Measurements from ENCODE around the gene BCHE.
"Not testable (repeated sequence)": the region's sequence is repeated elsewhere in the genome, so short reads cannot be mapped to it uniquely, and the experiment has no call there.

The BCHE gene

DNA sequence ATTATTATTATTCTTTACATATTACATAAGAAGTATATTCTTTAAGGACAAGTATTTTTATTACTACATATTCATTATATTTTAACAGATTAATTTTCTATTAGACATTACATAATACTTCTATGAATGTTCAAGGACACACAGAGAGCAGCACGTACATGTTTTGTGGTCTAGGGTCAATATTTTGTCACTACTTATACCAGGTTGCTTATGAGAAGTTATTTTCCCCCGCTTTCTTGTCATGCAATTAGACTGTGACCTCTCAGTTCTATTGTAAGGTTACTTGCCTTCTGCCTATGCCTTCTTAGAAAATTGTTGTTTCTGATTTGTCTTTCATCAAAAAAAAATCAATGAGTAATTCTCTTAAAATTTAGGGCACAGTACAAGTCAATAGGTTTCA is 21.5 kb downstream of the BCHE start:
- no peak for DNase-seq

DNA sequence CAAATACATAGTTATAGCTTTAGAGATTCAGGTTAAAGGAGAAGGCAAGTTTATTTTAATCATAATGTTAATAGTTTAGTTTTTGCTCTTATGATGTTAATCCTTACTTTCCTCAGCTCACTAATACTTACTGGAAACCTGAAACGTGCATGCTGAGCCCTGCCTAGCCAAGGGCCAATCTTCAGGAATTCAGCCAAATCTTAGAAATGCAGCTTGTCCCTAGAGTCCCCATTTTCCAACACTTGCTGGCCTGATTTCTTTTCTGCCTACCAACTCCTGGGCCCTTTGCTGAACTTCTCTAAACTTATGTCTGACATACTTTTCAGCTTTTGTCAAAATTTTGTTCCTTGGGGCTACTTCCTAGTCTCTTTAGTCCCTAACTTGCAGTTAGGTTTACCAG is 22.8 kb downstream of the BCHE start:
- DNase-seq = no peak

DNA sequence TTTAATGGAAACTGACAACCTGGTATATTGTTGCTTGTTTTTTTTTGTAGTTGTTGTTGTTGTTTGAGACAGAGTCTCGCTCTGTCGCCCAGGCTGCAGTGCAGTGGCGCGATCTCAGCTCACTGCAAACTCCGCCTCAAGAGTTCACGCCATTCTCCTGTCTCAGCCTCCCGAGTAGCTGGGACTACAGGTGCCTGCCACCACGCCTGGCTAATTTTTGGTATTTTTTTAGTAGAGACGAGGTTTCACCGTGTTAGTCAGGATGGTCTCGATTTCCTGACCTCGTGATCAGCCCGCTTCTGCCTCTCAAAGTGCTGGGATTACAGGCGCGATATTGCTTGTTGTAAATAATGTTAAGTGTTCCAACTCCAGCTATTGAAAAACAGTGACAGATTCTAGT is 29.3 kb downstream of the BCHE start:
- DNase-seq = not testable (repeated sequence)

DNA sequence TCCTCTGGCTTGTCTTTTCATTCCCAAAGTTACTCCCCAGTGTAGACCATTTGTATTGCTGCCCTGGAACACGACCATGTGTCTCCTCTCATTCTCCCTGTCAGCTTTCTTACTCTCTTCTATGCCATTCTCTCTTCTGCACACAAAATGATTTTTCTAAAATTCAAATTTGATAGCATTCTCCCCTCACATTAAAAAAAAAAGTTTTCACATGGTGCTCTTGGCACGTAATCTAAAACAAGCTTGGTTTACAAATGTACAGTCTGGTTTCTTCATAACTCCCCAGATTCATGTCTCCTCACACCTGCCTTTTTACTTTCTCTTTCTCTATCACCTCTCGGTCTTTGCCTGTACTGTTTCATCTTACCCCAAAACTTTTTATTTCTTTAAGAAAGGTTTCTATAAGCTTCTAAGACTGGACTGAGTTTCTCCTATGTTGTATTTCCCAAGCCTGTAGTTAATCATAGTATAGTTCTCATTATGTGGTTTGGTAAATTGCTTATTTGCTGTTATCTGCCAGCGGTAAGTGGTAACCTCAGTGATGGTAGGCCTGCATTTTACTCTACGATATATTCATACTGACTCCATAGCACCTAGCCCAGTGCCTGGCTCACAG is 31.2 kb downstream of the BCHE start:
- DNase-seq = peak in 1 of 2 experiments; percentile 27

DNA sequence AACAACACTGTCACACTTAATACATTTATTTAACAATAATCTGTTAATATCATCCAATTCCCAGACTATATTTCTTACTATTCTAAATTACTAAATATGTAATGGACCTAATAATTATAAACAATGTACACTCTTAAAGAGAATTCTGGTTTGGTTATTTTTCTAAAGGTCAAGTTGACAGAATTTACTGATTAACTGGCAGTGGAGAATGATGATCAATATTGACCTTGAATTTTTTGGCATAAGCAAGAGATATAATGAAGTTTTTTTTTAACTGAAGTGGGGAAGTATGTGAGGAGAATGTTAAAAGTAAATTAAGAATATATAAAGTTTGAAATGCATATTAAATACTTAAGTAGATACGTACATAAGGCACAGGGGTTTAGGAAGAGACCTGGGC is 33.8 kb downstream of the BCHE start:
- no peak for DNase-seq

DNA sequence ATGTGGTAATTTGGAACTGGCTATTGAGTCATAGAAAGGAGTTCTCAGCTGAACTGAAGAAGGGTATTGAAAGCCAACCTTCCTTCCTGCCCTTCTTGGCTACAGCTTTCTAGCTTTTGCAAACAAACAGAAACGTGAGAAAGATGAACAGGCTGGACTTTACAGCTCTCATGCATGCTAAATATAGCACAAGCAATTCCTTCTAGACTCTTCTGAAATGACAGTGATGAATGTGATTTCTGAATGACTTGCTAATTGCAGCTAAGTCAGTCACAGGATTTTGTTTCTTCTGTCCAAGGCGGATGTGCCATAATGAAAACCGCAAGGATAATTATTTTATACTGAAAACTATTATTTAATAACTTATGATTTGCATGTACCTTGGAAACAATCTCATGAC is 36.3 kb downstream of the BCHE start:
- DNase-seq = no peak

DNA sequence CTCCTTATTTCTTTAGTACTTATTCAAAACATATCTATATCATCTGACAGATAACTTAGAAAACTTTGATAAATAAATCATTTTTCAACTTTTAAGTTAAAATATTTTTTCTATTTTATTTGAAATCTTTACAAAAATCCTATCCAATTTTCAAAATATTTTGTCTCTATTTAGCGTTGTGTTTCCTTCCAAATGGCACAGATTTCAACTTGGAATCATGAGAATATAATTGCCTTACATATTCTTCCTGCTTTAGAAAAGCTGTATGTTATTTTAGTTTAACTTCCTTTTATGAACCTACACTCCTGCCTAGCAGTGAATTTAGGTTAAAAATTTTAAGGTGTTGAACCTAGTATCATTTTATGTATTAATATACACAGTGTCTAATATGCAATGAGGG is 38.2 kb downstream of the BCHE start:
- no peak for DNase-seq

DNA sequence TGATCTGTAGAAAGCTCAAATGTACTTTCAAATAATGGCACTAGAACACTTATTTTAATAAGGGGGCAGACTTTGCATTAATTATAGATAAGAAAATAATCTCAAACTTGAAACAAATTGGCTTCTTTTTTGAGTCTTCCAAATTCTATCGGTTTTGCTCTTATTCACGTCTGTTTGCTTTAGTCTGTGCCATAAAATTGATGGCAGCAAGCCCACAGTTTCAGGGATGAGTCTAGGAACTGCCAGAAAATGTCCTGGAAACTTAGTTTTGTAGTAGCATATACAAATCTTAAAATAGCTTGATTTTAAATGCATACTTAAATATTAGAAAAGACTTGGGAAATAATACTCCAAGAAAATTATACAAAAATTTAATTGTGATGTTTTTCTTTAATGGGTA is 39.7 kb downstream of the BCHE start:
- no peak for DNase-seq

DNA sequence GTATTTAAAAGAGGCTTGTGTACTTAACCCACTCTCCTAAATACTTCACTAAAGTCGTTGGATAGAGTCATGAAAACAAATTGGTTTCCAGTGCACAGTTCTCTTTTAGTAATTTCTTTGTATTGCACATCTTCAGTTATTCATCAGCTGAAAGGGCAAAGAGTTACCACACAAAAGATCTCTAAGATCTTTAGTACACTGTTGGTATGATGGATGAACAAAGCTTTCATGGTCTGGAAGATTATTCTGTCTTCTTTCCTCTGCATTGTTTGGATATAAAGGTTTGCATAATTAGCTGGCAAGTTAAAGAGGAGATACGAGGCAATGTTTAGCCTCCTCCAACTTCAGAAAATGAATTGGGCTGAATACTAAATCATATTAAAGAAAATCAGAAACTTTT is 40.5 kb downstream of the BCHE start:
- no peak for DNase-seq

DNA sequence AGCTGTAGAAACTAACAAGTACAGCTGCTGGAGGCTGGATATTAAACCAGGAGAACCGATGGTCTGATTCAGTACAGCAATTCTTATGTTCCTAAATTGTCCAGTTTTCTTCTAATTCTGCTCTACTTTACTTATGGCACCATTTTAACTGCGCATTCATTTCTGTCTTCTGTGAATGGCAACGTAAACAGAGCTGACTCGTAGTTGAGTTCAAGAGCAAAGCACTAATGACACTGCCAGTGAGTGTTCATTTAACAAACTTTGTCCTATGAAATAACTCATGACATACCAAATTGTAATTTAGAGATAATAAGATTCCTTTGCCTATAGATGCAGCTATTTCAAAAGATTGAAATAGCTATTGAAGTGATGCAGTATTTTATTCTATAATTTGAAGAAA is 48.7 kb downstream of the BCHE start:
- DNase-seq = no peak

DNA sequence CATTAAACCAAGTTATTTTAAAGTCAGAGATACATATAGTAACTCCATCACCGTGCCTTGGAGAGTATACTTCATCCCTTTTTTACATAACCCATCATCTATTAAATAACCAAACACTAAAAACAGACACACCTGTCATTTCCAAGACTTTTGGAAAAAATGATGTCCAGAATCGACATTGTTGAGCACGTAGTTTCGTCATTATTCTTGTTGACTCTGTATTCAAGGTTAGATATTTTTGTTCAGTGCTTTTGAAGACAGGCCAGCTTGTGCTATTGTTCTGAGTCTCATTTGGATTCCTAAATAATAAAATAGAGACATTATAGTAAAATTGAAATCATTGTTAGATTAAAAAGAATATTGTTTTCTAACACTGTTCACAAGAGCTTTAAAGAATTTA is 51.2 kb downstream of the BCHE start:
- no peak for DNase-seq

DNA sequence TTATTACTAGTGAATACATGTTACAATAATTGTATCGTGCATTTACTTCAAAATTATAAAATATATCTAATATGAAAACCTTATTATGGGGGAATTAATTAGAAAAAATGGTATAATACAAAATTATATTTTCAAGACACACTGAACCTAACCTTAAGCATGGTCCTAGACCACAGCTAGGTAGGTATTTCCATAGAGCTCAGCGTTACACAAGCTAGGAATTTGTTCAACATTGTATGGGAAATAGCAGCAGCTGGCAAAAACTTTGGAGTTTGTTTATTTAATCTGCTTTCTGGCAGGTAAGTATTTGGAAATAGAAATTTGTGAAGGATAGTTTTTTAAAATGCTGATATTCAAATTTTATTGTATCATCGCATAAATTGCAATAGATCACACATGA is 52.9 kb downstream of the BCHE start:
- no peak for DNase-seq

DNA sequence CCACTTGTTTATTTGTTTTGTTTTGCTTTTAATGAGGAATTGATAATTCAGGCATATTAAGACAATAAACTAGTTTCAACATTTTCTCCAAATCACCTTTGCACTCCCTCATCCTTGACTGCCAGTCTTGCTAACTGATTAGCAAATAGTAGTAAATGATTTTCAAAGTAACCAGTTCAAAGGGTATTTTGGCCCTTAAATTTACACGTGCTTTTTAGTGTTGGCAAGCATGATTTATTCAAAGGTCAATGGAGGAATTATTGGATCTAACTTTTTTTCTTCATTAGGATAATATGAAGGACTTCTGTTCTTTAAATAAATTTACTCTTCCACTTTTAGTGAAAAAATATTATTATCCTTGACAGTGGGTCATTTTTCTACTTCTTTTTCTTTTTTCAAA is 53.8 kb downstream of the BCHE start:
- no peak for DNase-seq

DNA sequence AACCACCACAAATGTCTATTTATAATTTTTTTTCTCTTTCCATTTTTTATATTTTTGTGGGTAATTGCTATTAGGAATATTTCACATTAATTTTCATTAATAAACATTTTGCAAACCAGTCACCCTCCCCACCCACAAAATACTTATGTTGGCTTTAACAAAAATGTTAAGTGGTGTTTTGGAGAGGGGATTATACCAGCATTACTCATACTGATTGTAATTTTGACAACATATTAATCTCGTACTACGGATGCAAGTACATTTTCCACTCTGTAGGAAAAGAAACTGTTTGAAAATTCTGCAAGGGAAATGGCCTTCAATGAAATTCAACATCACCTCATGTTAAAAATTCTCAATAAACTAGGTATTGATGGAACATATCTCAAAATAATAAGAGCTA is 58.3 kb downstream of the BCHE start:
- DNase-seq = no peak

DNA sequence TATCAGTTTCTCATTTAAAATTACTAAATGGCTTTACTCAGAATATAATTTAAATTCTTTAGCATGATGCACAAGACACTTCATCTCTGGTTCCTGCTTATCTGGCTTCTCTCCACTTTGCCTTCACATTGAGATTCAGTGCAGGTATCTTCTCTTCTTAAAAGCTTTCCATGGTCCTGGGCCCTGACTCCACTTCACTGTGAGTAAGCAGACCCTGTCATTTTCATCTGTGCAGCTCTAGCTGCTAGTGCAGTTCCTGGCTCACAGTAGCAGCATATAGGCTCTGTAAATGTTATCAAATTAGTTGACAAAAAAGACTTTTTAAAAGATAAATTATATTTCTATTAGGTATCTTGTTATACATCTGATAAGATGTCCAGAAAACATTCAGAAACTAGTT is 58.8 kb downstream of the BCHE start:
- no peak for DNase-seq

DNA sequence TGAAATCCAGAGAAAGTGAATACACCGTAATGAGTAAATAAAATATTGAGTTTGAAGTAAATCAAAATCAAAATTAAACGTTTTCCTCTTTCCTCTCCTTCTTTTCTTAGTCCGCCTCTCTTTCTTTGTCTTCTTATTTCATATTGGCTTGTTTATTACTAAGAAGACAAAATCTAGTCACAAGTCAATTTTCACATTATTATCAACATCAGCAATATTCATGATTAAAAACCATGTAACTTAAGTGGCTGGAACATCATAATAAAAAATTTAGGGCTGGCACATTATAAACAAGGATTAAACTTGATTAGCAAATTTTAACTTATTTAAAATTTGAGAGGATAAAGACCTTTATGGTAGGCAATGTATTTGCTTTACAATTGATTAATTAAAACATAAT is 61.4 kb downstream of the BCHE start:
- DNase-seq = no peak

DNA sequence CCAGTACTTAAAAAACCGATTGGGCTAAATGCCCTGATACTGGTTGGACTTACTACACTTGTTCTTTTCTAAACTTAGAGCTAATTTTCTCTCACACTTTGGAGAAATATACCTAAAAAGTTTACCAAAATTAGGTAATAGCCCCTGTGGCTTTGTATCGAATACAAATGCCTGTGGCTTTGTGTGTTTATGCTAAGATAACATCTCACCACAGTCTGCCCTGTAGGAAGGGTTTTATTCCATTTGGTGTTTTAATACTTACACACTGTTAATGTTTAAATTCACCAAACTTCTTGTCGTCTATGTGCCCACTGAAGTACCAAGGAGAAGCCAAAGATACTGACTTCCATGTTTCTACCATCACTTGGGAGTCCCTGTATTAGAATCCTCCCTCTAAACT is 66.4 kb downstream of the BCHE start:
- no peak for DNase-seq

DNA sequence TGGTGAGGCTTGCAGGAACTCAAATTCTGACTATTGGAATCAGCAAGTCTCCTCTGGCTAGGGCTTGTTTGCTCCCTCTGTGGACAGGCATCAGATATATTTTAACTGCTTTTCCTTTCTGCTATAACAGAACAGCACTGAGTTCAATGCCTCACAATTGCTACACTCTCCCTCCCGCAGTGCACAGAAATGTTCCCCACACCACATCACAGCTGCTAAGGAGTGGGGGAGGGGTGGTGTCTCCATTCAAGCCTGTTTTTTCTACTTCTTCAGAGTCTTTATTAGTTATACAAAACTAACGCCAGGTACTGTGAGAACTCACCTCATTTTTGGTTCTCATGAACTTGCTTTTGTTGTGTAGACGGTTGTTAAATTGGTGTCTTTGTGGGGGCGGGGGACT is 68.5 kb downstream of the BCHE start:
- no peak for DNase-seq

DNA sequence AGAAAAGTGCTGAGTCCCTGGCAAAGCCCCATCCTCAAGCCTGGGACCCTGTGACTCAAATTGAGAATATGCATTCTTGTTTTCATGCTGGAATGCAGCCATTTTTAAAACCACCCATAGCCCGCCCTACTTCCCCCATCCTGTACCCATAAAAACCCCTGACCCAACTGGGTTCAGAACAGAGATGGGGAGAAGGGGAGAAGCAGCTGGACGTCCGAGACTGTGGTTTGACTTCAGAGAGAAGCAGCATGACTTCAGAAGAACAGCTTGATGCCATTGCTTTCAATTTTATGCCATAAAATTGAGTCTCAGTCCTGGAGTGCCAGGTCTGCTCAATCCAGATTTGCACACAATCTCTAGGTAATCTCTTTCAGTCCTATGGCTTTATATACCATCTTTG is 78.2 kb downstream of the BCHE start:
- no peak for DNase-seq

DNA sequence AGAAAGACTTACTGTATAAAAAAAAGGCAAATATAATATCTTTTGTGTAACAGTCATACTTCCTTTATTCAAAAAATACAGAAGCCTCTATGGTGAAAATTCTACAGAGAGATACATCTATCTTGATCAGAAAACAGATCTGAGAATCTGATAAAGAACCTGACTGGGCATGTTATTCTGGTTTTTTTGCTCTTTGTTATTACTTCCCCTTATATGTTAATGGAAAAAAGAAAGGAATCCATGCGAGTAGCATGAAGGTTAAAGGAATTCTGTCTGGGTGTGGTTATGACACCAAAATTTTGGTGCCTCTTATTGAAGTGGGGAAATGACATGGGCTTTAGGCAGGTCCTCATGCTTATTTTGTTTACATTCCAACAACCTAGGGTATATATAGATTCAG is 81.7 kb downstream of the BCHE start:
- DNase-seq = no peak

DNA sequence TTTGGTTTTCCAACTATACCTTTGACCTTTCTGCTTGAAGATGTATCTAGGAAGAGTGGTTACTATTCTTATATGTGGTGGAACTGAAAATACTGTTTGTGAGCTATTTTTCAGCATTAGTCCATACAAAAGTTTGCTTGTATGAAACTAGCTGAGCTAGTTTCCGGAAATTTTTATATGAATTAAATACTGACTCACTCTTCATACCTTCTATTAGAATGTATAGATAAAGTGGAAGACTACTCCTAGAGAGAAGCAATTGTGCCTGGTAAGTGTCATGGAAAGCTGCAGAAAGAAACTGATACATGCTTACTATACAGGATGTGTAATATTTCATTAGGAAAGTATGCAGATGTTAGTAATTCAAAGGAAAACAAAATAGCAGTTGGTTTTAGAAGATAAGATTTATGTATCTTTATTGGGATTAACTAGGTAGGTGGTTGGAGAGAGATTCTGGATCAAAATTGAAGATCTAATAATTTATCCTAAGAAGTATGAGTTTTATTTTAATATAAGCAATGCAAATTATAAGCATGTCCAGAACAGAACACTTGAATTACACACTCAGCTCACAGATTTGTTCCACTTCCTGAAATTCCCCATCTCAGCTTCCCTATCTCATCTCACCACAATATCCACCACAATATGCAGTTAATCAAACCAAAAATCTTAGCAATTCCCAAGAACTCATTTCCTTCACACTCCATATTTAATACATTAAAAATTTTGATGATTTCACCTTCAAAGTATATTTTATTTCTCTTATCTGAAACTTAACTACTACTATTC is 82.8 kb downstream of the BCHE start:
- no peak for DNase-seq

DNA sequence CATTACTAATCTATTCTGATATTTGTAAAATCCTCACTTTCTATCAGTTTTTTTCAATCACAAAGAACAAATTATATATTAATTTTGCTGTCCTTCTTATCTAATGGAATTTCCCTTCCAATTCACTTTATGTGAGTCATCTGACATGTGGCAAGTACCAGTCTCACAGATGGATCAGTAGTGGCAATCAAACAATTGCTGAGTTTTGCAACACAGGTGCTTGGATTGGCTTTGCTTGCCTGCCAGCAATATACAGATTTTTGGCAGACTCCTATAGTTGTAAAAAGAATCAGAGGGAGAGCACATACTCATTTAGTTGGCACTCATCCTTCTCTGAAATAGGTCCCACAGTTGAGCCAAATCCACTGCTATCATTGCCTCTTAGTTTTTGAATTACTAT is 83.7 kb downstream of the BCHE start:
- DNase-seq = no peak

DNA sequence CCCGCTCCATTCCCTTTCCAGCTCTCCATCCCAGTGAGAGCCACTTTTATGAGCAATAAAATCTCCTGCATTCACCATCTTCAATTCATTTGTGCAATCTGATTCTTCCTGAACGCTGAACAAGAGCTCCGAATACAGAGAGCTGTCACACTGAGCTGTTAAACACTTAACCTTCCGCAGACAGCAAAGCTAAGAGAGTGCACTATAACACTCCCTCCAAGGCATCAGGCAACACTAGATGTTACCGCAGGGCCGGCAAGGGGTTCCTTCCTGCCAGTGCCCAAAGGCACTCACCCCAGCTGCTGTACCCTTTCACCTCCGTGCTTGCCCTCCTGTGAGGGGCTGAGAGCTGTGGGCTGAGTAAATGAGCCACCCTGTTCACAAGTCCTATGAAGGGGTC is 85.6 kb downstream of the BCHE start:
- DNase-seq = peak; percentile 31 to 35

DNA sequence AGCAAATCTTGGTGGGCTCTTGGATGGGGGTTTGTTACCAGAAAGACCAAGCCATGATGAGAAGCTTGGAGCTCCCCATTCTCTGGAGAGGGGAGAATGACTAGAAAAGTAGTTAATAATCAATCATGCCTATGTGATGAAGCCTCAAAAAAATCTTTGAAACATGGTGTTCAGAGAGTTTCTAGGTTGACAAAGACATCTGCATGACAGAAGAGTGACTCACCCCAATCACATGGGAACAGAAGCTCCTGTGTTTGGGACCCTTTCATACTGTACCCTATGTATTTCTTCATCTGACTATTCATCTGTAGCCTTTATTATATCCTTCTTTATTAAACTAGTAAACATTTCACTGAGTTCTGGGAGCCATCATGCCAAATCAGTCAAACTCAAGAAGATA is 87.4 kb downstream of the BCHE start:
- no peak for DNase-seq

DNA sequence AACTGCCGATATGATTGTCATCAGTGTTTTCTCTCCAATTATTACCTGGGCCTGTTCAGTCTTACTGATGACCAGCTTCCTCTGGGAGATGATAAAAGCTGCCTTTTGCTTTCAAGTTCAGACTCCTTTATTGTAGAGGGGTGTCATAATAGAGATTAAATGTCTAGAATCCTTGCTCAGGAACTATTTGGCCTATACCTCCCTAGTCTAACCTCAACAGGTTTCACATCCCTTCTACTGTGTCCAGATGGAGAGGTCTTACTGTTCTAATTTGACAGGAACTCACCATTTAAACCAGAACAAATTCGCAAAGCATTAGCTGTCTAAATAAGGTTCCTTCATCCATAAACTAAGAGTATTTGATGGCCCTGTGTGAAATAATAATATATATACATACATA is 88.0 kb downstream of the BCHE start:
- DNase-seq = no peak

Data from SHP77 (cell line).